ENCODE data around the gene NFKBIL1. TPM values are rescaled to one million over a fixed set of nuclear protein-coding genes. Genes with fewer than 3 reads are reported as not detected.

The NFKBIL1 gene
- total and polyA plus RNA-seq, 2 experiments from 2014 or later, result 9.6 to 12.3 TPM

DNA sequence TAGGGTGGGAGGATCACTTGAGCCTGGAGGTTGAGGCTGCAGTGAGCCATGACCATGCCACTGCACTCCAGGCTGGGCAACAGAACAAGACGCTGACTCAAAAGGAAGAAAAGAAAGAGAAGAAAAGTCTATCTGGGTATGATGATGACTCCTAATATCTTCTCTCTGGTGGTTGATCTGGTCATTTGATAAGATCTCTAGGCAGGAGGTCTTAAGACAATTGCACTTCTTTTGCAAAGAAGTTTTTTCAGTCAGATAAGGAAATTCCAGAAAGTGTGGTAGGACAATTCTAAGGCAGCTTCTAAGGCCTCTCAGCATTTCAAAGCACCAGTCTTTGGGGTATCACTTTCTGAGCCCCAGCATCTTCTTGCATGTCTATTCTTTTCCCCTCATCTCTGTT, 59.9 kb downstream of the NFKBIL1 start (continued):
- no peak for TF ChIP-seq ZNF114 (CRISPR knock-in tag; IDR thresholded peaks at IDR 0.05)
- TF ChIP-seq POLR2AphosphoS5 (IDR thresholded peaks at IDR 0.05; ENCODE audit: low read depth), result no peak
- TF ChIP-seq CTCF (conservative IDR thresholded peaks at IDR 0.05; ENCODE audit: low read depth in 2 of 2), result no peak

Small RNA genes within 50 kb of the gene (small RNA-seq; reads per million reads assigned to genes)
- not detected for gene AL663061.1 (ENCODE audit: low replicate concordance)
- gene SNORD117 (ENCODE audit: low replicate concordance), result 132 reads per million, percentile 99 among the genes with 10 or more reads in this experiment
- not detected for gene SNORD84 (ENCODE audit: low replicate concordance)

Other genes starting within 250 kb of the NFKBIL1 start
Only the 30 nearest of the 31 such genes appear.
- gene HLA-B, start 190.4 kb upstream of the NFKBIL1 start, total RNA-seq (2014; rRNA removed; shearing (Covaris generic)), result 36.1 and 44.3 TPM in 2 replicates
- 86.0 and 102 TPM in 2 replicates for gene HLA-B, start 190.4 kb upstream of the NFKBIL1 start, polyA plus RNA-seq (2016; fragmentation: Nextera tagmentation; extraction: Ambion mirVana)
- 18.2 and 22.7 TPM in 2 replicates for gene MICA, start 144.0 kb upstream of the NFKBIL1 start, total RNA-seq (2014; rRNA removed; shearing (Covaris generic))
- gene MICA, start 144.0 kb upstream of the NFKBIL1 start, polyA plus RNA-seq (2016; fragmentation: Nextera tagmentation; extraction: Ambion mirVana), result 12.7 and 13.4 TPM in 2 replicates
- gene MICB, start 49.5 kb upstream of the NFKBIL1 start, total RNA-seq (2014; rRNA removed; shearing (Covaris generic)), result 20.8 and 23.8 TPM in 2 replicates
- gene MICB, start 49.5 kb upstream of the NFKBIL1 start, polyA plus RNA-seq (2016; fragmentation: Nextera tagmentation; extraction: Ambion mirVana), result 8.8 and 9.2 TPM in 2 replicates
- not detected in 2 replicates for gene MCCD1, start 18.6 kb upstream of the NFKBIL1 start, total RNA-seq (2014; rRNA removed; shearing (Covaris generic))
- gene MCCD1, start 18.6 kb upstream of the NFKBIL1 start, polyA plus RNA-seq (2016; fragmentation: Nextera tagmentation; extraction: Ambion mirVana), result not detected in 2 replicates
- gene DDX39B, start 5.6 kb upstream of the NFKBIL1 start, total RNA-seq (2014; rRNA removed; shearing (Covaris generic)), result 849 and 866 TPM in 2 replicates
- 341 and 357 TPM in 2 replicates for gene DDX39B, start 5.6 kb upstream of the NFKBIL1 start, polyA plus RNA-seq (2016; fragmentation: Nextera tagmentation; extraction: Ambion mirVana)
- gene ATP6V1G2, start 1.0 kb upstream of the NFKBIL1 start, total RNA-seq (2014; rRNA removed; shearing (Covaris generic)), result 1.6 and 2.4 TPM in 2 replicates
- 2.2 and 2.7 TPM in 2 replicates for gene ATP6V1G2, start 1.0 kb upstream of the NFKBIL1 start, polyA plus RNA-seq (2016; fragmentation: Nextera tagmentation; extraction: Ambion mirVana)
- not detected in 2 replicates for gene LTA, start 24.7 kb downstream of the NFKBIL1 start, total RNA-seq (2014; rRNA removed; shearing (Covaris generic))
- gene LTA, start 24.7 kb downstream of the NFKBIL1 start, polyA plus RNA-seq (2016; fragmentation: Nextera tagmentation; extraction: Ambion mirVana), result not detected in 2 replicates
- not detected in 2 replicates for gene TNF, start 28.0 kb downstream of the NFKBIL1 start, total RNA-seq (2014; rRNA removed; shearing (Covaris generic))
- gene TNF, start 28.0 kb downstream of the NFKBIL1 start, polyA plus RNA-seq (2016; fragmentation: Nextera tagmentation; extraction: Ambion mirVana), result 0.11 TPM in 1 of 2 replicates, not detected in the other
- not detected in 2 replicates for gene LTB, start 34.8 kb downstream of the NFKBIL1 start, total RNA-seq (2014; rRNA removed; shearing (Covaris generic))
- gene LTB, start 34.8 kb downstream of the NFKBIL1 start, polyA plus RNA-seq (2016; fragmentation: Nextera tagmentation; extraction: Ambion mirVana), result 0.83 and 1.7 TPM in 2 replicates
- not detected in 2 replicates for gene LST1, start 38.7 kb downstream of the NFKBIL1 start, total RNA-seq (2014; rRNA removed; shearing (Covaris generic))
- 0.37 TPM in 1 of 2 replicates, not detected in the other for gene LST1, start 38.7 kb downstream of the NFKBIL1 start, polyA plus RNA-seq (2016; fragmentation: Nextera tagmentation; extraction: Ambion mirVana)
- gene NCR3, start 45.4 kb downstream of the NFKBIL1 start, total RNA-seq (2014; rRNA removed; shearing (Covaris generic)), result not detected in 2 replicates
- gene NCR3, start 45.4 kb downstream of the NFKBIL1 start, polyA plus RNA-seq (2016; fragmentation: Nextera tagmentation; extraction: Ambion mirVana), result not detected in 2 replicates
- gene AIF1, start 67.6 kb downstream of the NFKBIL1 start, total RNA-seq (2014; rRNA removed; shearing (Covaris generic)), result 6.2 and 13.3 TPM in 2 replicates
- gene AIF1, start 67.6 kb downstream of the NFKBIL1 start, polyA plus RNA-seq (2016; fragmentation: Nextera tagmentation; extraction: Ambion mirVana), result 33.7 and 36.2 TPM in 2 replicates
- gene PRRC2A, start 73.1 kb downstream of the NFKBIL1 start, total RNA-seq (2014; rRNA removed; shearing (Covaris generic)), result 223 and 273 TPM in 2 replicates
- gene PRRC2A, start 73.1 kb downstream of the NFKBIL1 start, polyA plus RNA-seq (2016; fragmentation: Nextera tagmentation; extraction: Ambion mirVana), result 213 and 238 TPM in 2 replicates
- 289 and 292 TPM in 2 replicates for gene BAG6, start 105.1 kb downstream of the NFKBIL1 start, total RNA-seq (2014; rRNA removed; shearing (Covaris generic))
- 169 and 183 TPM in 2 replicates for gene BAG6, start 105.1 kb downstream of the NFKBIL1 start, polyA plus RNA-seq (2016; fragmentation: Nextera tagmentation; extraction: Ambion mirVana)
- 1.2 and 4.2 TPM in 2 replicates for gene APOM, start 108.3 kb downstream of the NFKBIL1 start, total RNA-seq (2014; rRNA removed; shearing (Covaris generic))
- 10.0 and 10.7 TPM in 2 replicates for gene APOM, start 108.3 kb downstream of the NFKBIL1 start, polyA plus RNA-seq (2016; fragmentation: Nextera tagmentation; extraction: Ambion mirVana)
- gene C6orf47, start 113.2 kb downstream of the NFKBIL1 start, total RNA-seq (2014; rRNA removed; shearing (Covaris generic)), result 12.8 and 15.0 TPM in 2 replicates
- gene C6orf47, start 113.2 kb downstream of the NFKBIL1 start, polyA plus RNA-seq (2016; fragmentation: Nextera tagmentation; extraction: Ambion mirVana), result 9.4 TPM in 2 replicates
- 24.6 and 27.1 TPM in 2 replicates for gene GPANK1, start 117.4 kb downstream of the NFKBIL1 start, total RNA-seq (2014; rRNA removed; shearing (Covaris generic))
- 49.2 and 54.0 TPM in 2 replicates for gene GPANK1, start 117.4 kb downstream of the NFKBIL1 start, polyA plus RNA-seq (2016; fragmentation: Nextera tagmentation; extraction: Ambion mirVana)
- 210 and 260 TPM in 2 replicates for gene CSNK2B, start 118.5 kb downstream of the NFKBIL1 start, total RNA-seq (2014; rRNA removed; shearing (Covaris generic))
- 271 and 282 TPM in 2 replicates for gene CSNK2B, start 118.5 kb downstream of the NFKBIL1 start, polyA plus RNA-seq (2016; fragmentation: Nextera tagmentation; extraction: Ambion mirVana)
- gene LY6G5B, start 122.4 kb downstream of the NFKBIL1 start, total RNA-seq (2014; rRNA removed; shearing (Covaris generic)), result 3.8 and 7.9 TPM in 2 replicates
- gene LY6G5B, start 122.4 kb downstream of the NFKBIL1 start, polyA plus RNA-seq (2016; fragmentation: Nextera tagmentation; extraction: Ambion mirVana), result 8.4 and 8.5 TPM in 2 replicates
- gene LY6G5C, start 133.5 kb downstream of the NFKBIL1 start, total RNA-seq (2014; rRNA removed; shearing (Covaris generic)), result 1.1 TPM in 1 of 2 replicates, not detected in the other
- gene LY6G5C, start 133.5 kb downstream of the NFKBIL1 start, polyA plus RNA-seq (2016; fragmentation: Nextera tagmentation; extraction: Ambion mirVana), result 2.1 TPM in 2 replicates
- gene ABHD16A, start 155.7 kb downstream of the NFKBIL1 start, total RNA-seq (2014; rRNA removed; shearing (Covaris generic)), result 29.7 and 37.0 TPM in 2 replicates
- 25.9 and 26.9 TPM in 2 replicates for gene ABHD16A, start 155.7 kb downstream of the NFKBIL1 start, polyA plus RNA-seq (2016; fragmentation: Nextera tagmentation; extraction: Ambion mirVana)
- not detected in 2 replicates for gene LY6G6F, start 159.3 kb downstream of the NFKBIL1 start, total RNA-seq (2014; rRNA removed; shearing (Covaris generic))
- not detected in 2 replicates for gene LY6G6F, start 159.3 kb downstream of the NFKBIL1 start, polyA plus RNA-seq (2016; fragmentation: Nextera tagmentation; extraction: Ambion mirVana)
- not detected in 2 replicates for gene LY6G6D, start 167.7 kb downstream of the NFKBIL1 start, total RNA-seq (2014; rRNA removed; shearing (Covaris generic))
- not detected in 2 replicates for gene LY6G6D, start 167.7 kb downstream of the NFKBIL1 start, polyA plus RNA-seq (2016; fragmentation: Nextera tagmentation; extraction: Ambion mirVana)
- not detected in 2 replicates for gene LY6G6C, start 174.1 kb downstream of the NFKBIL1 start, total RNA-seq (2014; rRNA removed; shearing (Covaris generic))
- gene LY6G6C, start 174.1 kb downstream of the NFKBIL1 start, polyA plus RNA-seq (2016; fragmentation: Nextera tagmentation; extraction: Ambion mirVana), result 0.23 TPM in 1 of 2 replicates, not detected in the other
- not detected in 2 replicates for gene MPIG6B, start 175.8 kb downstream of the NFKBIL1 start, total RNA-seq (2014; rRNA removed; shearing (Covaris generic))
- gene MPIG6B, start 175.8 kb downstream of the NFKBIL1 start, polyA plus RNA-seq (2016; fragmentation: Nextera tagmentation; extraction: Ambion mirVana), result 0.12 and 0.13 TPM in 2 replicates
- 58.7 and 62.2 TPM in 2 replicates for gene DDAH2, start 181.7 kb downstream of the NFKBIL1 start, total RNA-seq (2014; rRNA removed; shearing (Covaris generic))
- gene DDAH2, start 181.7 kb downstream of the NFKBIL1 start, polyA plus RNA-seq (2016; fragmentation: Nextera tagmentation; extraction: Ambion mirVana), result 65.0 and 65.1 TPM in 2 replicates
- 226 and 269 TPM in 2 replicates for gene CLIC1, start 188.9 kb downstream of the NFKBIL1 start, total RNA-seq (2014; rRNA removed; shearing (Covaris generic))
- gene CLIC1, start 188.9 kb downstream of the NFKBIL1 start, polyA plus RNA-seq (2016; fragmentation: Nextera tagmentation; extraction: Ambion mirVana), result 269 and 296 TPM in 2 replicates
- gene MSH5, start 192.4 kb downstream of the NFKBIL1 start, total RNA-seq (2014; rRNA removed; shearing (Covaris generic)), result 23.9 and 27.2 TPM in 2 replicates
- 12.1 and 12.8 TPM in 2 replicates for gene MSH5, start 192.4 kb downstream of the NFKBIL1 start, polyA plus RNA-seq (2016; fragmentation: Nextera tagmentation; extraction: Ambion mirVana)
- 3.9 TPM in 1 of 2 replicates, not detected in the other for gene SAPCD1, start 215.0 kb downstream of the NFKBIL1 start, total RNA-seq (2014; rRNA removed; shearing (Covaris generic))
- 4.5 and 5.0 TPM in 2 replicates for gene SAPCD1, start 215.0 kb downstream of the NFKBIL1 start, polyA plus RNA-seq (2016; fragmentation: Nextera tagmentation; extraction: Ambion mirVana)
- gene VWA7, start 229.7 kb downstream of the NFKBIL1 start, total RNA-seq (2014; rRNA removed; shearing (Covaris generic)), result 0.07 and 0.12 TPM in 2 replicates
- 0.36 and 0.75 TPM in 2 replicates for gene VWA7, start 229.7 kb downstream of the NFKBIL1 start, polyA plus RNA-seq (2016; fragmentation: Nextera tagmentation; extraction: Ambion mirVana)